NOMO-1 treated with dmso at 0.1 percent for 144 hours (cell line): ENCODE data around the gene KCNC3.

Source experiments
- DNase-seq: peaks from one replicate; lab custom pipeline; 2025; ENCODE audit not compliant: unreplicated experiment; lab: John Stamatoyannopoulos, UW

The KCNC3 gene

GRCh38 chr19:50280074-50280473, 49.1 kb downstream of the KCNC3 start:
- no peak for DNase-seq

GRCh38 chr19:50277966-50278580, 51.1 kb downstream of the KCNC3 start:
- no peak for DNase-seq

GRCh38 chr19:50276370-50277063, 52.7 kb downstream of the KCNC3 start:
- DNase-seq = no peak

- no peak for DNase-seq
Observed at GRCh38 chr19:50275577-50276368, 53.4 kb downstream of the KCNC3 start.

GRCh38 chr19:50273821-50274220, 55.4 kb downstream of the KCNC3 start:
- no peak for DNase-seq

- no peak for DNase-seq
Observed at GRCh38 chr19:50272263-50272897, 56.8 kb downstream of the KCNC3 start.

- DNase-seq = no peak
Observed at GRCh38 chr19:50269653-50270052, 59.5 kb downstream of the KCNC3 start.

- DNase-seq = no peak
Observed at GRCh38 chr19:50268501-50268900, 60.7 kb downstream of the KCNC3 start.

- DNase-seq = no peak
Observed at GRCh38 chr19:50268041-50268440, 61.1 kb downstream of the KCNC3 start.

GRCh38 chr19:50266896-50267295, 62.3 kb downstream of the KCNC3 start:
- DNase-seq = no peak

- no peak for DNase-seq
Observed at GRCh38 chr19:50266041-50266440, 63.1 kb downstream of the KCNC3 start.

- no peak for DNase-seq
Observed at GRCh38 chr19:50264483-50265186, 64.5 kb downstream of the KCNC3 start.

GRCh38 chr19:50263176-50263575, 66.0 kb downstream of the KCNC3 start:
- no peak for DNase-seq
